GM19193 (cell line): Measurements from ENCODE around the gene WDR55.
A peak's percentile ranks its signal among the peaks of the same experiment; 100 is the strongest.

Source experiments
- POLR2A ChIP-seq: IDR thresholded peaks from 4 replicates; pipeline ENCODE4 v1.6.1; 2011; ENCODE audit not compliant: insufficient read depth, insufficient read length; ENCODE audit errors: extremely low read depth

Gene WDR55

DNA sequence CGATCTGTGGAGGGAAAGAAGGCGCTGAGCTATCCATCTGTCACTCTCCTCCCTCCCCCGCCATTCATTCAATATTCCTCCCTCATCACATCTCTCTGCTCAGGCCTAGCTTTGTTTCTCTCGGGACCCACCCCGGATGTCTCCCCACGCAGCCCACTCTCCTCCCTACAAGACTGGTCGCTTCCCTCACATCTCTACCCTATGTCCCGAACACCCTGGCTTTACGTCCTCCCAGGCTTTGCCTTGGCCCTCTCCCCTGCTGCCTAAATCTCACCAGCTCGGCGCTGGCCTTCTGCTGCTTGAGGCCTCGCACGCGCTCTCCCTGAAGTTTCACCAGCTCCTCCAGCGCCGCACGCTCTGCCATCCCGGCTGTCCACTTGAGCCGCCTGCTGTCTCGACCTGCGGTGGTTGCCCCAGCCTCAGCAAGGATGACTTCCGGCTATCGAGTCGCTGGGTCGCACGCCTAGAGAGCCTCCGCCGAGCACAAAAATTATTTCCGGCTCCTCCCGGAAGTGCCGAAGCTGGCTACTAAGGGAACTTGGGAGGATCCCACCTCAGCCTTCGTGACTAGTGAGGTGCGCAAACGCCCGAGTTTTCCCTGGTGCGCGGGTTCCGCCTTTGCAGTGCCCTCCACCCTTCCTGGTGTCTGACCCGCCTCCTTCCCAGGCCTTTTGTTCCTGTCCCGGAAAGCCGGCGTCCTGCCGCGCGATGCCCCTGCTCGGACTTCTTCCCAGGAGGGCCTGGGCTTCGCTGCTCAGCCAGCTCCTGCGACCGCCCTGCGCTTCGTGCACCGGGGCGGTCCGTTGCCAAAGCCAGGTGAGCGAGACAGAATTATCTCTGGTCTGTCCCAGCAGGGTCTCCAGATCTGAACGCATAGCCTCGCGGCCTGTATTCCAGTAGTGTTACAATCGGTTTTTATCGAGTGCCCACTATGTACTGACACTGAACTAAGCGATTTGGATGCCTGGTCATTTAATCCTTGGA is 26.5 kb downstream of the WDR55 start, which contains the start of the genes HARS1 and HARS2:
Gene HARS1, minus strand, starts transcription at position 430 of the 984 bp plus-strand sequence. Its CDS starts 66 bp downstream, at position 364.
Gene HARS2, plus strand, starts transcription at position 515 of the 984 bp plus-strand sequence. Its CDS starts 194 bp downstream, at position 709.
- TF ChIP-seq POLR2A, result peak; percentile 96

GRCh38 chr5:140694276-140694675 is 29.6 kb downstream of the WDR55 start:
- TF ChIP-seq POLR2A, result no peak

DNA sequence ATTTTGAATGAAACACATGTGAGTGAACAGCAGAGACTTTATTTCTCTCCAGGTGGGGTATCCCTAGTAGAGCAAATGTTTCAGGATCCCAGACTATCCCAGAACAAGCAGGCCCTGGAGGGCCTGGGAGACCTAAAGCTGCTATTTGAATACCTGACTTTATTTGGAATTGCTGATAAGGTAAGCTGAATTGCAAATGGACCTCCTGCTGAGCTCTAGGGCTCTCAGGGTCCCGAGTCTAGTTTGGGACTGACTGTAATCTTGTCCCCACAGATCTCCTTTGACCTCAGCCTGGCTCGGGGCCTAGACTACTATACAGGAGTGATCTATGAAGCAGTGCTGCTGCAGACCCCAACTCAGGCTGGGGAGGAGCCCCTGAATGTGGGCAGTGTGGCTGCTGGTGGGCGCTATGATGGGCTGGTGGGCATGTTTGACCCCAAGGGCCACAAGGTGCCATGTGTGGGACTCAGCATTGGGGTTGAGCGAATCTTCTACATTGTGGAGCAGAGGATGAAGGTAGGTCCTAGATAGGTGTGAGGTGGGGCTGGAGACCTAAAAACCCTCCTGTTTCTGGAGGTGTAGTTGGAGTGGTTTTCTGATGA is 32.3 kb downstream of the WDR55 start:
- TF ChIP-seq POLR2A, result no peak

DNA sequence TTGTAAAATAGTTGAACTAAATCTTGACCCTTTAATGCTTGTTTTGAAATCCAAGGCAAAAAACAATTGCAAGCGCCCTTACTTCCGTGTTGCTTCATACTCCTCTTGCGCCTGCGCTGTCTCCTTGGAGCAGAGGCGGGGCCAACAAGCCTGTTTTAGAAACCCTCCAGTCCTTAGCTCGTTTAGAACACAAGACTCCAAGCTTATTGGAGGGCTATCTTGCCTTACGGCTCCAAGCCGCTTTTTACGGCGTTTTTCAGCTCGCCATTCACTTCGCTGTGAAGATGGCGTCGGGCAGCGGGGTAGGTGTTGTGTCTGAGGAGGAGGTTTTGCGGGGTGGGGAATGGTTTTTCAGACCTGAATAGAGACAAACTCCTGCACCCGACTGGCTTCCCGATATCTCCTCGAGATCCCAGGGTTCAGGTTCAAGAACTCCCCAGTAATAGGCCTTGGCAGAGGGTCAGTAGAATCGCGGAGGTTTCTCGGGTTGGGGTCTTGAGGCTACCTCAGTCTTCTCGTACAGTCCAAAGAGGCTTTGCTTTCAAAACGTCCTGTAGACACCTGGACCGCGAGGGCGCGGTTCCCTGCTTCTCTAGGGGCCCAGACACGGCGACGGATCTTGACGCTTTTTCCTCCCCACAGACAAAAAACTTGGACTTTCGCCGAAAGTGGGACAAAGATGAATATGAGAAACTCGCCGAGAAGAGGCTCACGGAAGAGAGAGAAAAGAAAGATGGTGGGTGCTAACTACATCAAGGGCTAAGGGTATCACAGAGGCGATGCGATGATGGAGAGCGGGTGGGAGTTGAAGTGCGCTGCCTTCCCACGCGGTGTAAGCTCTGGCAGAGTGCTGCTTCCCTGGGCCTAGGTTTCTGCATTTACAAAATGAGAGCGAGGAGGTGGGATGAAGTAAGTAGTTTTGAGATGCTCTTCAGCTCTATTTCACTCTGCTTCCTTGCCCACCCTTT is 35.8 kb downstream of the WDR55 start, which contains the start of gene ZMAT2:
Gene ZMAT2, plus strand, starts transcription at position 271 of the 968 bp plus-strand sequence. Its CDS starts 14 bp downstream, at position 285.
- peak; percentile 84 for TF ChIP-seq POLR2A

DNA sequence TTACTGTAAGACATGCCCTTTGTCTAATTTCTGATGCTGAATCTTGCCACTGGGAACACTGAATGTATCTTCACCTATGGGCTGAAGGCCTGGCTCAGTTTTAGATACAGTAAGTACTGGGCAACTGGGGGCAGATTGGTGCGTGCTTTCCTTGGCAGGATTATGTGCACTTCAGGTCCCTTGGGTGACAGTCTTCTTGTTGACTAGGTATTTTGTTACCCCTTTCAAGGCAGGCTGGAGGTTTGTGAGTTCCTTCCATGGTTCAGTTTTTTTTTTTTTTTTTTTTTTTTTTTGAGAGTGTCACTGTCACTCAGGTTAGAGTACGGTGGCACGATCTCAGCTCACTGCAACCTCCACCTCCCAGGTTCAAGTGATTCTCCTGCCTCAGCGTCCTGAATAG is 43.1 kb downstream of the WDR55 start:
- no peak for TF ChIP-seq POLR2A

GRCh38 chr5:140710899-140711552 is 46.3 kb downstream of the WDR55 start:
- no peak for TF ChIP-seq POLR2A

- no peak for TF ChIP-seq POLR2A
Observed at GRCh38 chr5:140711794-140712193, 47.1 kb downstream of the WDR55 start.

DNA sequence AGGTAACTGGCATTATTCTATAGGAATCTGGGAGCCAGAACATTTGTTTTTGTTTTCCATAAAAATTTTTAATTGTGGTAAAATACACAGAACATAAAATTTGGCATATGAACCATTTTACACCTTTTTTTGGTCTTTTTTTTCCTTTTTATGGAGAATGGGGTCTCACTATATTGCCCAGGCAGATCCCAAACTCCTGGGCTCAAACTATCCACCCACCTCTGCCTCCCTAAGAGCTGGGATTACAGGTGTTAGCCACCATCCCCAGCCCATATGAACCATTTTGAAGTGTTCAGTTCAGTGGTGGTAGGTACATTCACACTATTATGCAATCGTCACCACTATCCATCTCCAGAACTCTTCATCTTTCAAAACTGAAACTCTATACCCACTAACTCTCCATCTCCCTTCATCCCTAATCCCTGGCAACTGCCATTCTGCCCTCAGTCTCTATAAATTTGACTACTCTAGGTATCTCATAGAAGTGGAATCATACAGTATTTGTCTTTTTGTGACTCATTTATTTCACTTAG is 48.9 kb downstream of the WDR55 start:
- no peak for TF ChIP-seq POLR2A

DNA sequence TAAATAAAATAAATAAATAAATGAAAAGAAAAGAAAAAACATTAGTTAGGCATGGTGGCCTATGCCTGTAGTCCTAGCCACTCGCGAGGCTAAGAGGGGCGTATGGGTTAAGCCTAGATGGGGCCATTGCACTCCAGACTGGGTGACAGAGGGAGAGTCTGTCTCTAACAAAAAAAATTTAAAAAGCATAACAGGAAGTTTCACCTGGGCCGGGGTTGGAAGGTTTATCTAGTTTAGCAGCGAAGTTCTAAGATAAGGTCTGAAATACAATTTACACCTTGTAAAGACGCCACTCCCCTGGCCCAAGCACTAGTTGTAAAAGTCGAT is 53.5 kb downstream of the WDR55 start:
- no peak for TF ChIP-seq POLR2A
